Heart right ventricle (tissue), 16 donors: Measurements from ENCODE around the gene HAO1. TPM values are rescaled to one million over a fixed set of nuclear protein-coding genes. Genes with fewer than 3 reads are reported as not detected.

Source experiments
- ATAC-seq, 8 donors: fragments of 200-7000 bp; cut with Tn5 transposase; one replicate each; pipeline ENCODE4 v1.9.1; 2020; ENCODE audit warnings: mild to moderate bottlenecking in 8 of 8, moderate library complexity in 8 of 8, moderate number of reproducible peaks in 1 of 8
- DNase-seq, 2 donors: peaks; one replicate each; pipeline ENCODE4 v3.0.0-alpha.2; 2020
- H3K27ac ChIP-seq, 10 donors: fragments of 200-600 bp; sonication (generic) in 2 of 10; one replicate each; pipeline versions ENCODE4 v1.5.0 to v1.8.0; 2020 to 2022; ENCODE audit warnings: mild to moderate bottlenecking in 3 of 10
- H3K27me3 ChIP-seq, 7 donors: fragments of 200-600 bp; one replicate each; pipeline ENCODE4 v1.8.0; 2021 to 2022; ENCODE audit warnings: mild to moderate bottlenecking in 2 of 7
- H3K36me3 ChIP-seq, 9 donors: fragments of 200-600 bp; sonication (generic) in 1 of 9; one replicate each; pipeline versions ENCODE4 v1.5.0 to v1.8.0; 2020 to 2022; ENCODE audit warnings: mild to moderate bottlenecking in 2 of 9
- H3K4me1 ChIP-seq, 9 donors: fragments of 200-600 bp; sonication (generic) in 1 of 9; one replicate each; pipeline versions ENCODE4 v1.5.0 to v1.8.0; 2020 to 2022; ENCODE audit warnings: mild to moderate bottlenecking in 4 of 9
- H3K4me3 ChIP-seq, 10 donors: fragments of 200-600 bp; sonication (generic) in 2 of 10; one replicate each; pipeline versions ENCODE4 v1.5.0 to v1.8.0; 2020 to 2022; ENCODE audit warnings: mild to moderate bottlenecking in 7 of 10, moderate library complexity in 2 of 10
- H3K9me3 ChIP-seq, 11 donors: fragments of 200-600 bp in 10 of 11; sonication (generic) in 2 of 11; one replicate each; pipeline versions ENCODE4 v1.5.0 to v1.8.0; 2013 to 2022; ENCODE audit warnings: mild to moderate bottlenecking in 2 of 11, control low read depth in 1 of 11, moderate library complexity in 1 of 11
- WGBS, 2 donors: extraction: QIAGEN DNeasy Blood & Tissue Kit; methylation state at CpG; one replicate each; pipeline ENCODE4 v1.1.7; 2013; ENCODE audit warnings: inconsistent platforms in 1 of 2; 5-methylcytosine and 5-hydroxymethylcytosine counted together
- intact Hi-C, 10 donors: fragments of 100-400 bp; cut with DNase I; formaldehyde crosslinking; loops; one replicate each; pipeline versions ENCODE4 v1.11.1 to v1.14.2; 2022
- long read RNA-seq, 3 donors: library from polyadenylated mRNA; unstranded; transcript quantifications; one replicate each; pipeline ENCODE4 v2.0.0, GENCODE V29; 2020 to 2021
- polyA plus RNA-seq, 2 donors: library from polyadenylated mRNA; stranded (reverse); fragments of 200-250 nt; gene quantifications; one replicate each; pipeline ENCODE4 v1.2.3, GENCODE V29; 2013
- total RNA-seq, 10 donors: library from RNA; stranded (reverse); fragmentation: NEBNext Ultra II Directional in 3 of 10; extraction: Animal tissue kit (Norgen Biotek cat#: 25700) in 3 of 10; gene quantifications; one replicate each; pipeline versions ENCODE4 v1.2.1 to v1.2.4, GENCODE V29; 2021 to 2023
- TF ChIP-seq, protein P1 (sequence below), 9 donors: fragments of 200-600 bp; sonication (generic) in 2 of 9; IDR thresholded peaks; one replicate each; pipeline versions ENCODE4 v1.5.0 to v1.8.0; 2021 to 2022; ENCODE audit warnings: antibody characterized with exemption in 9 of 9, mild to moderate bottlenecking in 5 of 9, moderate library complexity in 1 of 9
- donor health status: Arrhythmogenic right ventricular cardiomyopathy.
- donor health status: ischemic (EF 13 %, LVEDD 7.1; RV severe dilation, severe dysfunction).
- donor health status: healthy with polysubstance abuse.
- donor health status: DM: no; HTN: yes; CAD: no.
- donor health status: DM: no; HTN: no; CAD: no.
- donor health status: ischemic (EF 25% LVEDD 6.9; RV normal size, moderate dysfunction).
- donor health status: ischemic (EF 25% LVEDD 5.7; RV mildly dilated, moderate dysfunction).
- donor health status: healthy.
- donor health status: DM: yes; HTN: yes; CAD: no.
- donor health status: Ischemic cardiomyopathy.
- donor health status: ischemic (EF 35%, LVEDD 5.7; RV mildly dilated, moderate dysfunction).
- donor health status: nonischemic (EF 11% LVEDD 7.7; RV severe dilation, severe dysfunction).
- donor health status: DM: yes; HTN: yes; CAD: no.
- donor health status: PGD.
- donor health status: ischemic (EF 29% LVEDD 5.4; RV normal size, mild dysfunction).
- donor health status: nonischemic (EF 23%, LVEDD 6.1; RV moderate dilation, normal function).

HAO1 gene
- total RNA-seq, result not detected
- polyA plus RNA-seq, result not detected
- long read RNA-seq, donor 1, result 0 reads
- long read RNA-seq, donor 2, result 0 reads
- long read RNA-seq, donor 3, result 0 reads

DNA sequence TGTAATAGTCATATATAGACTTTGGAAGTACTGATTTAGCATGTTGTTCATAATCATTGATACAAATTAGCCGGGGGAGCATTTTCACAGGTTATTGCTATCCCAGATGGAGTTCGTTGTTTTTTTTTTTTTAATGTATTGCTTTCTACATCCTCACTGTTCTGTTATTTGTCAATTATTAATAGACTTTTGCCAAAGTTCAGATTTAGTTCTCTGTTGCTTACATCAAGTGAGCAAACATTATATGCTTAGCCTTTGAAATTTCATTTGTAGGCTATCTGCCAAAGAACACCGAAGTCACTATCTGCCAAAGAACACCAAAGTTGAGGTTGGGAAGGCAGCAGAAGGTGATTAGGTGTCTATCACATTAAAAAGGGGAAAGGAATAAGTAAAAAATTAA lies at the start of gene HAO1:
Gene HAO1, minus strand, starts transcription at position 118 of the 400 bp plus-strand sequence. Its CDS starts 36 bp downstream, at position 82.
- no peaks in the 10 kb centered on the region for H3K4me1 ChIP-seq
- no peaks in the 10 kb centered on the region for H3K36me3 ChIP-seq
- intact Hi-C loops, result no loop called here
- 90 to 93% methylated on average over 3 of the region's 3 CpGs for WGBS, 2 donors
- no peak for DNase-seq
- H3K9me3 ChIP-seq, result no peaks in the 10 kb centered on the region
- TF ChIP-seq, protein P1, sequence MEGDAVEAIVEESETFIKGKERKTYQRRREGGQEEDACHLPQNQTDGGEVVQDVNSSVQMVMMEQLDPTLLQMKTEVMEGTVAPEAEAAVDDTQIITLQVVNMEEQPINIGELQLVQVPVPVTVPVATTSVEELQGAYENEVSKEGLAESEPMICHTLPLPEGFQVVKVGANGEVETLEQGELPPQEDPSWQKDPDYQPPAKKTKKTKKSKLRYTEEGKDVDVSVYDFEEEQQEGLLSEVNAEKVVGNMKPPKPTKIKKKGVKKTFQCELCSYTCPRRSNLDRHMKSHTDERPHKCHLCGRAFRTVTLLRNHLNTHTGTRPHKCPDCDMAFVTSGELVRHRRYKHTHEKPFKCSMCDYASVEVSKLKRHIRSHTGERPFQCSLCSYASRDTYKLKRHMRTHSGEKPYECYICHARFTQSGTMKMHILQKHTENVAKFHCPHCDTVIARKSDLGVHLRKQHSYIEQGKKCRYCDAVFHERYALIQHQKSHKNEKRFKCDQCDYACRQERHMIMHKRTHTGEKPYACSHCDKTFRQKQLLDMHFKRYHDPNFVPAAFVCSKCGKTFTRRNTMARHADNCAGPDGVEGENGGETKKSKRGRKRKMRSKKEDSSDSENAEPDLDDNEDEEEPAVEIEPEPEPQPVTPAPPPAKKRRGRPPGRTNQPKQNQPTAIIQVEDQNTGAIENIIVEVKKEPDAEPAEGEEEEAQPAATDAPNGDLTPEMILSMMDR (IDR thresholded peaks at IDR 0.05), result no peak
- H3K27ac ChIP-seq, result no peak within 1 kb of the TSS
- H3K27me3 ChIP-seq, result no peaks in the 10 kb centered on the region
- no peak for ATAC-seq
- no peak within 1 kb of the TSS for H3K4me3 ChIP-seq

DNA sequence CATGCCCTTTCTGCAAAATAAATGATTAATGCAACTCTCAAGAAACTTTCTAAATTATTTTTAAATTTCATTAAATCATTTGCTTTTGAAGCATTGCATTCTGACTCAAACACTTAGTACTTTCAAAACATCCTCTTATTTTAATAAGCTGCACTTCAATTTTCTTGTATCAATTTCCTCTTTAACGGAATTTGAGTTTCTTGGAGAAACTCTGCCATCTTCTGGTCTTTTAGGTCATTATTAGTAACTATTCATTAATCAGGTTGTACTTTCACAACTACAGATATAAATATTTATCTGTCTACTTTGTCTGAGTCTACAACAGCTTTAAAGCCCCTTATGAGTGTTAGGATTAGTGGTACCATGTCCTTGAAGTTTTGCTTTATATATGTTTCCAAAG lies 49.1 kb upstream of the HAO1 start:
- no peak for DNase-seq
- H3K4me1 ChIP-seq, result peaks cover 0 to 6% (median 0%) of the 10 kb centered on the region in 9 donors
- ATAC-seq, result no peak
- H3K36me3 ChIP-seq, result peaks cover 0 to 76% (median 9%) of the 10 kb centered on the region in 9 donors
- no peaks in the 10 kb centered on the region for H3K27me3 ChIP-seq
- intact Hi-C loops, result no loop called here
- TF ChIP-seq, protein P1 (IDR thresholded peaks at IDR 0.05), result peak in 3 of 9 donors; percentile 12 to 18 (median 13)
- H3K9me3 ChIP-seq, result peaks cover 0 to 13% (median 10%) of the 10 kb centered on the region in 11 donors
- H3K27ac ChIP-seq, result no peak overlapping the region
- WGBS, 2 donors, result 75 to 82% methylated on average over 1 of the region's 1 CpG
- H3K4me3 ChIP-seq, result no peak overlapping the region

DNA sequence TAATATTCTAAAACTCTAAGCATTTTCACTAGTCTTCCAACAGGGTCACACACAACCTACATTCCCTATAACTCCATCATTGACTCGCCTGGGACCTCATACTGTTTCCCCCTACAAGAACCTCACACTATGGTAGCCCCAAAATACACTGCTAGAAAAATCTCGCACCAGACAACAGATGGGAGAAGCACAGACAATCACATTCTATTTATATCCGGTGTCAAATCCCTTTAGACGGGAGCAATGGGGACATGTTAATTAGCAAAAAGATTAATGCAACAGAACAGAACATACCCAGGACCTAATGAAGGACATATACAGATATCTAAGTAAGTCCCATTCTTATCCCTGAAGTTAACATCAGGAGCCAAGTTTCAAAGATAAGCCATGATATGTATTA lies 45.7 kb upstream of the HAO1 start:
- peaks cover 0 to 80% (median 21%) of the 10 kb centered on the region in 9 donors for H3K36me3 ChIP-seq
- H3K4me1 ChIP-seq, result peaks cover 0 to 15% (median 5%) of the 10 kb centered on the region in 9 donors
- intact Hi-C loops, result no loop called here
- H3K4me3 ChIP-seq, result no peak overlapping the region
- 63 to 76% methylated on average over 4 of the region's 4 CpGs for WGBS, 2 donors
- H3K27me3 ChIP-seq, result no peaks in the 10 kb centered on the region
- ATAC-seq (peak in 3 of 8 donors; percentile 33 to 50 (median 50)), DNase-seq (no peak)
- no peaks in the 10 kb centered on the region for H3K9me3 ChIP-seq
- no peak overlapping the region for H3K27ac ChIP-seq
- TF ChIP-seq, protein P1 (IDR thresholded peaks at IDR 0.05), result no peak

DNA sequence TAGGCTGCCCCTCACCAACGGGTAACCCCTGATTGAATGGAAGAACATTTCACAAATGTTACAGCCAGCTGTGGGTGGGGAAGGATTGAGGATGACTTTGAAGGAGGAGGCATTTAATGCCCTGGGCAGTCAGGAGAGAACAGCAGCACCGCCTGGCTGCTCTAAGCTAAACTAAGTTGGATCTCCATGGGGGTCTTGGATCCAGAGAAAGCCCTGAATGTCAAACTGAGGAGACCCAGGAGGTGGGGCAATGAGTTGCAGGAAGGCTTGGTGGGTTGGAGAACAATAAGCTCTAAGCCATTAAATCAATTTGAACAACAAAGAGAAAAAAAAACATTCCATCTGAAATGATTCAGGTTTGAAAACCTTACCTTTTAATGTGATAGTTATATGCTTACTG lies 43.9 kb upstream of the HAO1 start:
- TF ChIP-seq, protein P1 (IDR thresholded peaks at IDR 0.05), result no peak
- no peak overlapping the region for H3K4me3 ChIP-seq
- no peaks in the 10 kb centered on the region for H3K9me3 ChIP-seq
- peaks cover 0 to 89% (median 29%) of the 10 kb centered on the region in 9 donors for H3K36me3 ChIP-seq
- intact Hi-C loops, result no loop called here
- no peak overlapping the region for H3K27ac ChIP-seq
- no peak for ATAC-seq
- H3K27me3 ChIP-seq, result no peaks in the 10 kb centered on the region
- peaks cover 0 to 15% (median 5%) of the 10 kb centered on the region in 9 donors for H3K4me1 ChIP-seq
- DNase-seq, result no peak
- WGBS, 2 donors, result 87 to 91% methylated on average over 2 of the region's 2 CpGs
